ENCODE results near the gene MAPKAP1.

GRCh38 chr9:125455876-125456275 lies 251.1 kb downstream of the MAPKAP1 start:
- TF ChIP-seq CTCF (IDR thresholded peaks at IDR 0.05) (no peak), ZFX (IDR thresholded peaks at IDR 0.05; ENCODE audit: borderline replicate concordance) (no peak)

All from 22Rv1 (cell line).